Measurements from ENCODE around the gene DRICH1.
"Not testable (repeated sequence)": the region's sequence is repeated elsewhere in the genome, so short reads cannot be mapped to it uniquely, and the experiment has no call there.

The DRICH1 gene

GRCh38 chr22:23566705-23567475 is 65.2 kb downstream of the DRICH1 start:
- TF ChIP-seq CTCF (conservative IDR thresholded peaks at IDR 0.05; ENCODE audit: low read depth, low read length), result no peak
- no peak for DNase-seq (ENCODE audit: low read depth)
- no peak overlapping the region for H3K4me3 ChIP-seq (ENCODE audit: low read depth, low read length)

DNA sequence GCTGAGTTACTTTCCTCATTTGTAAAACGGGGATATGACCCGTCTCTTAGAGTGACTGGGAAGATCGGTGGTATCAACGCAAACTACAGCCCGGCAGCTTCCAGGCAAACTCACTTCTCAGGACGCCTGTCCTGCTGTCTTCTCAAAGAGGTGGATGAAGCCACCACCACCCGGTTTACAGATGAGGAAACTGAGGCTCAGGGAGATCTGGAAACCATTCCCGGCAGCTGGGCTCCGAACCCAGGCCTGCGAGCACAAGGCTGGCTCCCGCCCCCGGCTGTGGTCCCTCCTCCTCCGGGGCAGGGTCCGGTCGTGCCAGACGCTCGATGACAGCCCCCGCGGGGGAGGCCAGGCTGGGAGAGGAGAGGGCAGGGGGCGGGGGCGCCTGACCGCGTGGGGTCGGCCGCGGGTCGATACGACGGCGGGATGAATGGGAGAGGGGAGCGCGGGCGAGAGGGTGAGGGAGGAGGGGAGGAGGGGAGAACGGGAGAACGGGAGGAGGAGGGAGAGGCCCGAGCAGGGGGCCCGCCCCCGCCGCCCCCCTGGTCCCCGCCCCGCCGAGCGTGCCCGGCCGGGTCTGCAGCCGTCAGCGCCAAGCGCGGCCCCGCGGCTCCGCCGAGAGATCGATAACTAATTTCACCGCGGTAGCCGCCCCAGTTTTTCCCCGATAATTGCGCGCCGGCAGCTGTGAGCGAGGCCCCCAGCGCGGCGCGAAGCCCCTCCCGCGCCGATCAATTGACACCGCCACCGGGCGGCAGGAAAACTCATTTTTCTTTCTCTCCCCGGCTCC is 66.0 kb downstream of the DRICH1 start:
- DNase-seq (ENCODE audit: low read depth), result no peak
- no peak for TF ChIP-seq CTCF (conservative IDR thresholded peaks at IDR 0.05; ENCODE audit: low read depth, low read length)
- H3K4me3 ChIP-seq (ENCODE audit: low read depth, low read length), result peak overlapping the region; percentile 26

DNA sequence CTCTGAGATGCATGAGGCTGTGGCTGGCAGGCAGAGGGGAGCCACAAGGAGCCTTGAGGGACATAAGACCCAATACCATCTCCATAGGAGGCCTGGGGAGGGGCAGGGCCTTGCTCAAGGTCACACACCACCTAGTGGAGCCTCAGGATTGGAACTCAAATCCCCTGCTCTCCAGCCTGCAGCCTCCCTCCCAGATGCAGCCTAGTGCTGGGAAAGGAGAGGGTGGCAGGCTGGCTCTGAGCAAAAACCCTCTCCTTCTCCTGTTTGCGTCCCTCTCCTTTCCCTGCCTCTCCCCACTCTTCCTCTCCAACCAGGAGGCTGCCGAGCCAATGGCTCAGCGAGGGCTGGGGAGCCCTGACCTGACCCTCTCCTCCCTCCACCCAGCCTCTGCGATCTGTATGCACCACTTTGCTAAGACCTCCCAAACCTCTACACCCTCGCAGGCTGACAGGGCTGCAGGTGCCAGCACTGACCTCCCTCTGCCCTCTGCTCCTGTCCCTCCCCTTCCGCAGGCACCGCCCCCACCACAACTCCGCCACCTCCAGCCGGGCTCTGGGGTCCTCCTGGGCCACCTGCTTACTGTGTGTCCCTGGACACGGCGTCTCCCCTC is 66.7 kb downstream of the DRICH1 start:
- peak; percentile 23 for TF ChIP-seq CTCF (conservative IDR thresholded peaks at IDR 0.05; ENCODE audit: low read depth, low read length)
- peak; percentile 6 for DNase-seq (ENCODE audit: low read depth)
- H3K4me3 ChIP-seq (ENCODE audit: low read depth, low read length), result no peak overlapping the region

DNA sequence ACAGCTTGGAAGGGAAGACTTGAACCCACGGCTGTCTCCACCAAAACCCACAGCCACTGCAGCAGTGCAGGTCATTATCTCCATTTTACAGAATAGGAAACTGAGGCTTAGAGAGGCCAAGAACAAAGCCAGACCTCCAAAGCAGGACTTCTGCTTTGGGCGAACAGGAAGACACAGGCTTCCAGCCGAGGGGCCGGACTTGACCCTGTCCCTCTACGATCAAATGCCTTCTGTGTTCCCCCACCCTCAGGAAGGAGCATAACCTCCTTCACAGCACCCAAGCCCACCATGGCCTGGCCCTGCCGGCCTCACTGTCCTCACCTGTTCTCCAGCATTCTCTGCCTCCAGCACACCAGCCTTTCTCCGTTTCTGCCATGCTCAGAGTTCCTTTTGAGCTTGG is 67.8 kb downstream of the DRICH1 start:
- no peak for TF ChIP-seq CTCF (conservative IDR thresholded peaks at IDR 0.05; ENCODE audit: low read depth, low read length)
- no peak for DNase-seq (ENCODE audit: low read depth)
- H3K4me3 ChIP-seq (ENCODE audit: low read depth, low read length), result no peak overlapping the region

DNA sequence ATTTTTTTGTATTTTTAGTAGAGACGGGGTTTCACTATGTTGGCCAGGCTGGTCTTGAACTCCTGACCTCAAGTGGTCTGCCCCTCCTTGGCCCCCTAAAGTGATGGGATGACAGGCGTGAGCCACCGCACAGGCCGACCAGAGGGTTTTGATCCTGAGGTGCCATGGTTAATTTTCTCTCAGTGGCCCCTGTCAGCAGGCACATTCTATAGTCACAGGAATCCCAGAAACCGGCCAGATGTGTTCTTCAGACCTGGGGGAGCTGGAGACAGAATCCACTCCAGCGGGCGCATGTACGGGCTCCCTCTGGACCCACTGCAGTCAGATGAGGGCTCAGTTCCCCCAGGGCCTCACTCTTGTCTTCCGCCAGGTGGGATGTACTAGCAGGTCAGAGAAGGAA is 69.0 kb downstream of the DRICH1 start:
- no peak for TF ChIP-seq CTCF (conservative IDR thresholded peaks at IDR 0.05; ENCODE audit: low read depth, low read length)
- H3K4me3 ChIP-seq (ENCODE audit: low read depth, low read length), result no peak overlapping the region
- DNase-seq (ENCODE audit: low read depth), result no peak

DNA sequence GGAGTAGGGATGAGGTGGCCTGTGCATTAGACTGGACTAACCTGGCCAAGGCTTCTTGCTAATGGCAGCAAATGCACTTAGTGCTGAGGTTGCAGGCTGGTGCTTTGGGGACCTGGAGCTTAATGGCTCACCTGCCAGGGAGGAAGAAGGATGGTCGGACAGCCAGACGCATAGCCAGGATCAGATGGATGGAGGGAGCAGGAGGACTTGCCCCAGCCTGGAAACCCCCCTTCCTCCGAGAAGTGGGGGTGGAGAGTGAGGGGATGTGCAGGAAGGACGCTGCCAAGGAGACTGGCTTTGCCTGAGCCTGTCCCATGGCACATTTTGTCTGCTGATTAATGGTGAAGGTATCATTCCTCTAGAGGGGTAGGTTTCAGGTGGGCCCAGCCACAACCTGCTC is 69.9 kb downstream of the DRICH1 start:
- no peak overlapping the region for H3K4me3 ChIP-seq (ENCODE audit: low read depth, low read length)
- no peak for DNase-seq (ENCODE audit: low read depth)
- no peak for TF ChIP-seq CTCF (conservative IDR thresholded peaks at IDR 0.05; ENCODE audit: low read depth, low read length)

- DNase-seq (ENCODE audit: low read depth), result not testable (repeated sequence)
Observed at GRCh38 chr22:23561025-23561510, 71.1 kb downstream of the DRICH1 start.

GRCh38 chr22:23560215-23560614 is 71.9 kb downstream of the DRICH1 start:
- H3K4me3 ChIP-seq (ENCODE audit: low read depth, low read length); DNase-seq (ENCODE audit: low read depth): not testable (repeated sequence)

More at GRCh38 chr22:23561025-23561510, 71.1 kb downstream of the DRICH1 start:
- not testable (repeated sequence) for H3K4me3 ChIP-seq (ENCODE audit: low read depth, low read length)
